IPS-18c (cell line): ENCODE data around the gene G0S2.

Source experiments
- H3K4me3 ChIP-seq: 2 replicates; pipeline ENCODE4 v1.7.0; 2013; ENCODE audit warnings: low read depth, mild to moderate bottlenecking, low read length, moderate library complexity; ENCODE audit not compliant: insufficient read depth
- H3K9me3 ChIP-seq: one replicate; pipeline ENCODE4 v1.6.1; 2013; ENCODE audit warnings: mild to moderate bottlenecking, low read length, moderate library complexity; ENCODE audit not compliant: control insufficient read depth, insufficient read depth

Gene G0S2

GRCh38 chr1:209667103-209667502, 8.1 kb upstream of the G0S2 start:
- Histone ChIP-seq H3K4me3 (no peak overlapping the region), H3K9me3 (no peaks in the 10 kb centered on the region)

- no peak overlapping the region for H3K4me3 ChIP-seq
- no peaks in the 10 kb centered on the region for H3K9me3 ChIP-seq
These were observed 7.5 kb upstream of the G0S2 start for GRCh38 chr1:209667708-209668107.

GRCh38 chr1:209670441-209671082, 4.7 kb upstream of the G0S2 start:
- no peaks in the 10 kb centered on the region for H3K9me3 ChIP-seq
- H3K4me3 ChIP-seq = no peak overlapping the region

GRCh38 chr1:209672705-209673630, 2.2 kb upstream of the G0S2 start:
- no peaks in the 10 kb centered on the region for H3K9me3 ChIP-seq
- H3K4me3 ChIP-seq = no peak overlapping the region

GRCh38 chr1:209673631-209674417, 1.4 kb upstream of the G0S2 start:
- no peak overlapping the region for H3K4me3 ChIP-seq
- no peaks in the 10 kb centered on the region for H3K9me3 ChIP-seq

- H3K4me3 ChIP-seq = peak overlapping the region; percentile 54
- H3K9me3 ChIP-seq = no peaks in the 10 kb centered on the region
These were observed 448 bp downstream of the G0S2 start for GRCh38 chr1:209675565-209676154.

GRCh38 chr1:209678981-209679539, 3.8 kb downstream of the G0S2 start:
- H3K9me3 ChIP-seq = no peaks in the 10 kb centered on the region
- no peak overlapping the region for H3K4me3 ChIP-seq

- Histone ChIP-seq H3K9me3 (no peaks in the 10 kb centered on the region), H3K4me3 (no peak overlapping the region)
These were observed 10.6 kb downstream of the G0S2 start for GRCh38 chr1:209685821-209686220.

GRCh38 chr1:209686322-209686721, 11.1 kb downstream of the G0S2 start:
- Histone ChIP-seq H3K9me3 (no peaks in the 10 kb centered on the region), H3K4me3 (no peak overlapping the region)

- Histone ChIP-seq H3K9me3 (no peaks in the 10 kb centered on the region), H3K4me3 (no peak overlapping the region)
These were observed 13.6 kb downstream of the G0S2 start for GRCh38 chr1:209688746-209689234.

GRCh38 chr1:209689477-209689876, 14.3 kb downstream of the G0S2 start:
- no peaks in the 10 kb centered on the region for H3K9me3 ChIP-seq
- no peak overlapping the region for H3K4me3 ChIP-seq

- H3K9me3 ChIP-seq = no peaks in the 10 kb centered on the region
These were observed 16.0 kb downstream of the G0S2 start for GRCh38 chr1:209691237-209691636.

GRCh38 chr1:209692296-209692695, 17.1 kb downstream of the G0S2 start:
- H3K9me3 ChIP-seq = no peaks in the 10 kb centered on the region

More at GRCh38 chr1:209691237-209691636, 16.0 kb downstream of the G0S2 start:
- H3K4me3 ChIP-seq = no peak overlapping the region

GRCh38 chr1:209692745-209693504, 17.7 kb downstream of the G0S2 start:
- no peaks in the 10 kb centered on the region for H3K9me3 ChIP-seq
- H3K4me3 ChIP-seq = no peak overlapping the region

More at GRCh38 chr1:209692296-209692695, 17.1 kb downstream of the G0S2 start:
- no peak overlapping the region for H3K4me3 ChIP-seq

GRCh38 chr1:209696673-209697072, 21.5 kb downstream of the G0S2 start:
- H3K9me3 ChIP-seq = no peaks in the 10 kb centered on the region
- no peak overlapping the region for H3K4me3 ChIP-seq

GRCh38 chr1:209697126-209697525, 21.9 kb downstream of the G0S2 start:
- Histone ChIP-seq H3K9me3 (no peaks in the 10 kb centered on the region), H3K4me3 (no peak overlapping the region)
